ENCODE results near the gene STING1. TPM values are rescaled to one million over a fixed set of nuclear protein-coding genes. Genes with fewer than 3 reads are reported as not detected.
"Not testable (repeated sequence)": the region's sequence is repeated elsewhere in the genome, so short reads cannot be mapped to it uniquely, and the experiment has no call there.

Gene STING1
- total RNA-seq, 1 experiment from 2014 or later: 0.48 TPM

- Histone ChIP-seq H3T11ph (ENCODE audit: low read length) (no peak overlapping the region), H2BK12ac (ENCODE audit: insufficient read length, low read depth, low read length) (no peak overlapping the region), H3K9me3 (ENCODE audit: control insufficient read depth, low read depth, low read length) (no peaks in the 10 kb centered on the region), H4K91ac (ENCODE audit: insufficient read length, low read depth, low read length) (no peak overlapping the region), H3K27me3 (ENCODE audit: insufficient read depth, low read length) (no peaks in the 10 kb centered on the region), H3K4me2 (ENCODE audit: insufficient read depth, insufficient read length, low read length) (no peak overlapping the region), H3K23ac (ENCODE audit: insufficient read length, low read depth, low read length) (no peak overlapping the region), H4K5ac (ENCODE audit: insufficient read length, low read depth, low read length) (no peak overlapping the region), H3K4me1 (ENCODE audit: insufficient read depth, low read length) (no peaks in the 10 kb centered on the region), H4K20me1 (ENCODE audit: control insufficient read depth, insufficient read depth, insufficient read length) (no peaks in the 10 kb centered on the region), H3K27ac (ENCODE audit: insufficient read length, low read depth, low read length) (no peak overlapping the region), H2AFZ (ENCODE audit: low read length) (no peak overlapping the region), H3K79me2 (ENCODE audit: insufficient read depth, low read length) (no peaks in the 10 kb centered on the region), H2AK5ac (ENCODE audit: insufficient read length, low read length) (no peak overlapping the region), H2BK20ac (ENCODE audit: low read depth, low read length, poor library complexity, severe bottlenecking) (no peak overlapping the region), H3K56ac (ENCODE audit: insufficient read length, low read depth, low read length) (no peak overlapping the region), H2BK120ac (ENCODE audit: low read depth, low read length, poor library complexity, severe bottlenecking) (no peak overlapping the region), H2BK15ac (ENCODE audit: low read depth, low read length) (no peak overlapping the region), H3K4ac (ENCODE audit: low read depth, low read length) (no peak overlapping the region), H4K8ac (replicated peaks; ENCODE audit: insufficient read length, low read depth, low read length) (no peak overlapping the region), H2BK5ac (ENCODE audit: insufficient read length, low read length) (no peak overlapping the region), H3K23me2 (ENCODE audit: insufficient read length, low read depth, low read length, poor library complexity, severe bottlenecking) (no peaks in the 10 kb centered on the region), H3K14ac (ENCODE audit: insufficient read depth, low read length) (no peak overlapping the region), H3K9ac (ENCODE audit: extremely low read depth, insufficient read length, low read length) (no peak overlapping the region), H3K79me1 (ENCODE audit: insufficient read depth, low read depth, low read length, poor library complexity, severe bottlenecking) (no peaks in the 10 kb centered on the region), H3K18ac (ENCODE audit: insufficient read length, low read depth, low read length) (no peak overlapping the region)
- Mint-ChIP-seq H3K9me3 (no peaks in the 10 kb centered on the region), H3K27ac (no peak overlapping the region), H3K4me1 (peaks cover 15 to 21% of the 10 kb centered on the region in 2 experiments), H3K4me3 (no peak overlapping the region), H3K36me3 (ENCODE audit: insufficient read depth in 1 of 3, low read depth in 3 of 3) (no peaks in the 10 kb centered on the region), H3K27me3 (ENCODE audit: low read depth) (peaks cover 3% of the 10 kb centered on the region)
- no peak for DNase-seq
- no CpG with 5 or more reads among the region's 4 CpGs for WGBS (ENCODE audit: extremely low coverage, insufficient read length, low lambda C conversion rate)
- TF ChIP-seq CTCF (conservative IDR thresholded peaks at IDR 0.05): no peak
Observed at GRCh38 chr5:139443831-139444453, 38.6 kb downstream of the STING1 start.

GRCh38 chr5:139440416-139440815 is 42.1 kb downstream of the STING1 start:
- H3T11ph ChIP-seq (ENCODE audit: low read length); H2BK5ac ChIP-seq (ENCODE audit: insufficient read length, low read length); H4K20me1 ChIP-seq (ENCODE audit: control insufficient read depth, insufficient read depth, insufficient read length); DNase-seq; H4K91ac ChIP-seq (ENCODE audit: insufficient read length, low read depth, low read length); H2BK12ac ChIP-seq (ENCODE audit: insufficient read length, low read depth, low read length); H3K27me3 Mint-ChIP-seq (ENCODE audit: low read depth); H2BK120ac ChIP-seq (ENCODE audit: low read depth, low read length, poor library complexity, severe bottlenecking); H3K4me2 ChIP-seq (ENCODE audit: insufficient read depth, insufficient read length, low read length); H3K4me3 Mint-ChIP-seq; H2AK5ac ChIP-seq (ENCODE audit: insufficient read length, low read length); H3K9ac ChIP-seq (ENCODE audit: extremely low read depth, insufficient read length, low read length); H3K9me3 ChIP-seq (ENCODE audit: control insufficient read depth, low read depth, low read length); H3K56ac ChIP-seq (ENCODE audit: insufficient read length, low read depth, low read length); H3K27ac Mint-ChIP-seq; H3K27ac ChIP-seq (ENCODE audit: insufficient read length, low read depth, low read length); H3K14ac ChIP-seq (ENCODE audit: insufficient read depth, low read length); H3K79me1 ChIP-seq (ENCODE audit: insufficient read depth, low read depth, low read length, poor library complexity, severe bottlenecking); H3K27me3 ChIP-seq (ENCODE audit: insufficient read depth, low read length); H3K23ac ChIP-seq (ENCODE audit: insufficient read length, low read depth, low read length); H3K18ac ChIP-seq (ENCODE audit: insufficient read length, low read depth, low read length); H2BK20ac ChIP-seq (ENCODE audit: low read depth, low read length, poor library complexity, severe bottlenecking); H2AFZ ChIP-seq (ENCODE audit: low read length); H2BK15ac ChIP-seq (ENCODE audit: low read depth, low read length); H3K79me2 ChIP-seq (ENCODE audit: insufficient read depth, low read length); H3K4ac ChIP-seq (ENCODE audit: low read depth, low read length); H3K23me2 ChIP-seq (ENCODE audit: insufficient read length, low read depth, low read length, poor library complexity, severe bottlenecking); H4K5ac ChIP-seq (ENCODE audit: insufficient read length, low read depth, low read length); H4K8ac ChIP-seq (replicated peaks; ENCODE audit: insufficient read length, low read depth, low read length); H3K4me1 ChIP-seq (ENCODE audit: insufficient read depth, low read length); H3K9me3 Mint-ChIP-seq: not testable (repeated sequence)
- no CpG with 5 or more reads among the region's 17 CpGs for WGBS (ENCODE audit: extremely low coverage, insufficient read length, low lambda C conversion rate)
- peaks cover 0 to 16% (median 6%) of the 10 kb centered on the region in 3 experiments; a peak in 6 of 7 replicates for H3K36me3 Mint-ChIP-seq (ENCODE audit: insufficient read depth in 1 of 3, low read depth in 3 of 3)
- peaks cover 26 to 29% of the 10 kb centered on the region in 2 experiments for H3K4me1 Mint-ChIP-seq

Measured in H9 (cell line).